NK-92 (cell line): ENCODE measurements around the gene CAMK2B.

Source experiments
- DNase-seq: peaks from one replicate; lab custom pipeline; 2025; ENCODE audit not compliant: unreplicated experiment; lab: John Stamatoyannopoulos, UW

The CAMK2B gene

GRCh38 chr7:44258423-44258760 is 67.0 kb downstream of the CAMK2B start:
- no peak for DNase-seq

- DNase-seq = peak; percentile 4
These were observed 67.6 kb downstream of the CAMK2B start for GRCh38 chr7:44257618-44258422.

- DNase-seq = no peak
These were observed 68.2 kb downstream of the CAMK2B start for GRCh38 chr7:44257213-44257612.

GRCh38 chr7:44256459-44256858 is 68.9 kb downstream of the CAMK2B start:
- no peak for DNase-seq

GRCh38 chr7:44251881-44252280 is 73.5 kb downstream of the CAMK2B start:
- no peak for DNase-seq

- no peak for DNase-seq
These were observed 74.1 kb downstream of the CAMK2B start for GRCh38 chr7:44251269-44251668.

- DNase-seq = no peak
These were observed 75.7 kb downstream of the CAMK2B start for GRCh38 chr7:44249639-44250234.

GRCh38 chr7:44247868-44248651 is 77.3 kb downstream of the CAMK2B start:
- no peak for DNase-seq

- no peak for DNase-seq
These were observed 78.8 kb downstream of the CAMK2B start for GRCh38 chr7:44246396-44247113.

GRCh38 chr7:44244282-44244681 is 81.1 kb downstream of the CAMK2B start:
- DNase-seq = no peak

- DNase-seq = no peak
These were observed 83.3 kb downstream of the CAMK2B start for GRCh38 chr7:44242091-44242490.

- DNase-seq = no peak
These were observed 84.3 kb downstream of the CAMK2B start for GRCh38 chr7:44240983-44241510.

- no peak for DNase-seq
These were observed 85.0 kb downstream of the CAMK2B start for GRCh38 chr7:44240376-44240775.

- DNase-seq = no peak
These were observed 86.0 kb downstream of the CAMK2B start for GRCh38 chr7:44239361-44239760.

- no peak for DNase-seq
These were observed 87.2 kb downstream of the CAMK2B start for GRCh38 chr7:44238116-44238695.

- DNase-seq = no peak
These were observed 87.7 kb downstream of the CAMK2B start for GRCh38 chr7:44237696-44238095.

GRCh38 chr7:44236333-44236728 is 89.1 kb downstream of the CAMK2B start:
- no peak for DNase-seq

GRCh38 chr7:44235582-44236332 is 89.6 kb downstream of the CAMK2B start:
- no peak for DNase-seq

- DNase-seq = no peak
These were observed 90.3 kb downstream of the CAMK2B start for GRCh38 chr7:44235066-44235465.
